GM23338 (cell line): ENCODE data around the gene TRIO. TPM values are rescaled to one million over a fixed set of nuclear protein-coding genes. Genes with fewer than 3 reads are reported as not detected.

Source experiments
- ATAC-seq: fragments of 200-7000 bp; cut with Tn5 transposase; 3 replicates; pipeline ENCODE4 v1.9.1; 2020
- DNase-seq: peaks from one replicate; pipeline ENCODE4 v3.0.0-alpha.2; 2015; ENCODE audit warnings: low spot score
- H2AFZ ChIP-seq: fragments of 200-600 bp; sonication (generic); 2 replicates; pipeline ENCODE4 v1.8.0; 2016; ENCODE audit warnings: antibody characterized with exemption, mild to moderate bottlenecking, moderate library complexity
- H3F3A ChIP-seq: fragments of 200-600 bp; sonication (generic); replicated peaks from 2 replicates; pipeline ENCODE4 v1.8.0; 2017; ENCODE audit warnings: antibody characterized with exemption, mixed run types, low read depth
- H3K27ac ChIP-seq: fragments of 200-600 bp; sonication (generic); 2 replicates; pipeline ENCODE4 v1.6.1; 2016; ENCODE audit warnings: low read depth
- H3K27me3 ChIP-seq: fragments of 200-600 bp; sonication (generic); 2 replicates; pipeline ENCODE4 v1.8.0; 2016; ENCODE audit warnings: mild to moderate bottlenecking, mixed run types, moderate library complexity; ENCODE audit not compliant: insufficient read depth
- H3K36me3 ChIP-seq: fragments of 200-600 bp; sonication (generic); 2 replicates; pipeline ENCODE4 v1.8.0; 2016; ENCODE audit warnings: mild to moderate bottlenecking; ENCODE audit not compliant: insufficient read depth
- H3K4me1 ChIP-seq: fragments of 200-600 bp; sonication (generic); 2 replicates; pipeline ENCODE4 v1.8.0; 2016; ENCODE audit warnings: mild to moderate bottlenecking, moderate library complexity; ENCODE audit not compliant: insufficient read depth
- H3K4me2 ChIP-seq: fragments of 200-600 bp; sonication (generic); 2 replicates; pipeline ENCODE4 v1.7.1; 2017; ENCODE audit warnings: mixed run types
- H3K4me3 ChIP-seq: fragments of 200-600 bp; sonication (generic); 2 replicates; pipeline ENCODE4 v1.6.1; 2016; ENCODE audit warnings: mixed run types
- H3K79me2 ChIP-seq: fragments of 200-600 bp; sonication (generic); replicated peaks from 2 replicates; pipeline ENCODE4 v1.8.0; 2017; ENCODE audit warnings: mild to moderate bottlenecking; ENCODE audit not compliant: insufficient read depth
- H3K9me2 ChIP-seq: fragments of 200-600 bp; sonication (generic); 2 replicates; pipeline ENCODE4 v1.8.0; 2017; ENCODE audit not compliant: insufficient read depth
- H4K20me1 ChIP-seq: fragments of 200-600 bp; sonication (generic); replicated peaks from 2 replicates; pipeline ENCODE4 v1.8.0; 2017; ENCODE audit warnings: mild to moderate bottlenecking; ENCODE audit not compliant: insufficient read depth
- H3K27ac Mint-ChIP-seq: 2 replicates; pipeline ENCODE4 v1.8.0; 2020; ENCODE audit warnings: inconsistent platforms, mild to moderate bottlenecking, moderate library complexity, mixed read lengths
- H3K27me3 Mint-ChIP-seq: 3 replicates; pipeline ENCODE4 v1.8.0; 2022; ENCODE audit warnings: low read depth, mild to moderate bottlenecking, moderate library complexity, mixed read lengths, inconsistent platforms; ENCODE audit not compliant: insufficient read depth, poor library complexity
- H3K36me3 Mint-ChIP-seq: 3 replicates; pipeline ENCODE4 v1.8.0; 2021; ENCODE audit warnings: low read depth, mild to moderate bottlenecking, inconsistent platforms, moderate library complexity, mixed read lengths
- H3K4me1 Mint-ChIP-seq: 3 replicates; pipeline ENCODE4 v1.8.0; 2020; ENCODE audit warnings: mild to moderate bottlenecking, inconsistent platforms, mixed read lengths
- H3K4me3 Mint-ChIP-seq: 3 replicates; pipeline ENCODE4 v1.8.0; 2021; ENCODE audit warnings: moderate library complexity, mild to moderate bottlenecking, inconsistent platforms, mixed read lengths
- H3K9me3 Mint-ChIP-seq: 3 replicates; pipeline ENCODE4 v1.8.0; 2020; ENCODE audit warnings: moderate library complexity, mild to moderate bottlenecking, inconsistent platforms, mixed read lengths
- CREB1 ChIP-seq: fragments of 250-450 bp; sonication (Bioruptor Pico); IDR thresholded peaks from 2 replicates; pipeline ENCODE4 v1.5.0; 2020; ENCODE audit warnings: low read depth, mild to moderate bottlenecking, moderate library complexity
- CTCF ChIP-seq, 2 experiments: fragments of 200-600 bp in 1 of 2; sonication (generic) in 1 of 2; conservative IDR thresholded peaks; 2 replicates each; pipeline versions ENCODE4 v1.5.1 to v1.6.1; 2016 to 2017; ENCODE audit warnings: antibody characterized with exemption in 2 of 2, low read depth in 2 of 2, mild to moderate bottlenecking in 2 of 2, moderate library complexity in 1 of 2
- ETS1 ChIP-seq: IDR thresholded peaks from 2 replicates; pipeline ENCODE4 v1.6.1; 2016; ENCODE audit warnings: antibody characterized with exemption
- EZH2 ChIP-seq: fragments of 200-600 bp; sonication (generic); IDR thresholded peaks from one replicate; pipeline ENCODE4 v1.8.0; 2017; ENCODE audit warnings: antibody characterized with exemption, mild to moderate bottlenecking, low read depth; ENCODE audit not compliant: unreplicated experiment
- EZH2phosphoT487 ChIP-seq: fragments of 200-600 bp; sonication (generic); IDR thresholded peaks from one replicate; pipeline ENCODE4 v1.8.1; 2018; ENCODE audit warnings: antibody characterized with exemption; ENCODE audit not compliant: unreplicated experiment
- JUNB ChIP-seq: IDR thresholded peaks from one replicate; pipeline ENCODE4 v1.6.1; 2016; ENCODE audit warnings: antibody characterized with exemption; ENCODE audit not compliant: unreplicated experiment
- NANOG ChIP-seq: IDR thresholded peaks from 2 replicates; pipeline ENCODE4 v1.6.1; 2016; ENCODE audit warnings: antibody characterized with exemption, borderline replicate concordance
- POLR2AphosphoS5 ChIP-seq: IDR thresholded peaks from 2 replicates; pipeline ENCODE4 v1.6.1; 2016; ENCODE audit warnings: antibody characterized with exemption, low read depth
- REST ChIP-seq: IDR thresholded peaks from one replicate; pipeline ENCODE4 v1.6.1; 2018; ENCODE audit warnings: antibody characterized with exemption; ENCODE audit not compliant: unreplicated experiment
- STAT1 ChIP-seq: IDR thresholded peaks from one replicate; pipeline ENCODE4 v1.6.1; 2016; ENCODE audit warnings: antibody characterized with exemption; ENCODE audit not compliant: unreplicated experiment
- ZNF114 ChIP-seq: fragments of 250-450 bp; sonication (Bioruptor Pico); IDR thresholded peaks from 2 replicates; pipeline ENCODE4 v1.5.0; 2020; ENCODE audit warnings: mild to moderate bottlenecking, moderate library complexity
- ZNF331 ChIP-seq: fragments of 250-450 bp; sonication (Bioruptor Pico); IDR thresholded peaks from 2 replicates; pipeline ENCODE4 v1.5.0; 2020; ENCODE audit warnings: low read depth, mild to moderate bottlenecking, moderate library complexity
- ZNF462 ChIP-seq: fragments of 250-450 bp; sonication (Bioruptor Pico); IDR thresholded peaks from 2 replicates; pipeline ENCODE4 v1.5.0; 2020; ENCODE audit warnings: mild to moderate bottlenecking, moderate library complexity
- polyA plus RNA-seq: library from polyadenylated mRNA; unstranded; fragments of >200 nt; fragmentation: Nextera tagmentation; extraction: Ambion mirVana; gene quantifications from 2 replicates; pipeline ENCODE4 v1.2.1, GENCODE V29; 2016
- total RNA-seq: library from RNA; depleted of rRNA; stranded (reverse); fragments of >200 nt; shearing (Covaris generic); gene quantifications from 2 replicates; pipeline ENCODE4 v1.2.3, GENCODE V29; 2014

The TRIO gene
- total and polyA plus RNA-seq, 2 experiments from 2014 or later, result 13.8 to 113 TPM

GRCh38 chr5:14254686-14255085 lies 111.5 kb downstream of the TRIO start:
- H3K4me3 Mint-ChIP-seq, result no peak overlapping the region
- ATAC-seq (no peak), DNase-seq (no peak)
- Histone ChIP-seq H3K4me2 (no peak overlapping the region), H3K4me3 (no peak overlapping the region), H3K36me3 (peaks cover 5% of the 10 kb centered on the region; the same call in 1 of the 2 replicates), H3F3A (peaks cover 8% of the 10 kb centered on the region; the same call in 1 of the 2 replicates), H3K79me2 (peaks cover 92% of the 10 kb centered on the region), H3K9me2 (peaks cover 12% of the 10 kb centered on the region; the same call in 1 of the 2 replicates), H3K27me3 (no peaks in the 10 kb centered on the region), H4K20me1 (peaks cover 21% of the 10 kb centered on the region; the same call in 1 of the 2 replicates), H3K27ac (no peak overlapping the region), H3K4me1 (peaks cover 63% of the 10 kb centered on the region), H2AFZ (no peak overlapping the region)
- no peak overlapping the region for H3K27ac Mint-ChIP-seq
- peaks cover 24% of the 10 kb centered on the region for H3K36me3 Mint-ChIP-seq
- peaks cover 10% of the 10 kb centered on the region for H3K27me3 Mint-ChIP-seq
- H3K9me3 Mint-ChIP-seq, result peaks cover 12% of the 10 kb centered on the region; the same call in 2 of the 3 replicates
- no peak for TF ChIP-seq ETS1
- no peak for TF ChIP-seq EZH2phosphoT487
- TF ChIP-seq ZNF331, result no peak
- TF ChIP-seq EZH2, result no peak
- TF ChIP-seq CREB1 (CRISPR knock-in tag), result no peak
- no peak for TF ChIP-seq STAT1
- TF ChIP-seq REST, result no peak
- no peak for TF ChIP-seq NANOG
- no peak for TF ChIP-seq ZNF462
- TF ChIP-seq JUNB, result no peak
- TF ChIP-seq ZNF114, result no peak
- TF ChIP-seq CTCF (conservative IDR thresholded peaks at IDR 0.05; ENCODE audit: low read depth in 2 of 2), result no peak
- TF ChIP-seq POLR2AphosphoS5, result no peak
- peaks cover 70% of the 10 kb centered on the region for H3K4me1 Mint-ChIP-seq
